ENCODE results near the gene CDH24. TPM values are rescaled to one million over a fixed set of nuclear protein-coding genes. Genes with fewer than 3 reads are reported as not detected.

The CDH24 gene
- total and polyA plus RNA-seq, 2 of the 4 experiments (the other 2 are of a cell fraction), result 3.9 to 24.4 TPM

GRCh38 chr14:23101986-23102625, 44.8 kb upstream of the CDH24 start:
- Histone ChIP-seq H3K4me1 (ENCODE audit: control insufficient read depth, insufficient read depth, low read length) (peaks cover 6% of the 10 kb centered on the region), H4K91ac (ENCODE audit: insufficient read depth, low read depth, low read length) (no peak overlapping the region; the same call in 1 of the 2 replicates), H3K4ac (ENCODE audit: low read depth, low read length) (no peak overlapping the region), H4K20me1 (ENCODE audit: insufficient read depth, low read length) (peaks cover 29% of the 10 kb centered on the region; the same call in 1 of the 2 replicates), H3K27me3 (ENCODE audit: control insufficient read depth, insufficient read depth, low read length) (no peaks in the 10 kb centered on the region), H2BK120ac (ENCODE audit: low read depth, low read length) (no peak overlapping the region), H2BK5ac (ENCODE audit: low read depth, low read length, poor library complexity, severe bottlenecking) (no peak overlapping the region), H2AK5ac (ENCODE audit: low read depth, low read length) (no peak overlapping the region; the same call in 1 of the 2 replicates), H3K9me3 (ENCODE audit: control insufficient read depth, insufficient read depth, low read length) (no peaks in the 10 kb centered on the region), H3K4me2 (ENCODE audit: low read depth, low read length) (no peak overlapping the region), H4K5ac (ENCODE audit: low read depth, low read length) (no peak overlapping the region), H3K36me3 (ENCODE audit: control insufficient read depth, insufficient read depth, low read length) (peaks cover 12% of the 10 kb centered on the region), H3K79me1 (ENCODE audit: low read depth in 1 of 2, low read length in 2 of 2) (peaks cover 15 to 41% of the 10 kb centered on the region in 2 experiments; a peak in 3 of 4 replicates), H3K27ac (ENCODE audit: insufficient read depth, low read length) (no peak overlapping the region), H3K14ac (replicated peaks; ENCODE audit: low read depth, low read length) (no peak overlapping the region), H4K8ac (ENCODE audit: low read depth in 2 of 2, low read length in 2 of 2) (no peak overlapping the region), H3K18ac (ENCODE audit: low read depth, low read length) (no peak overlapping the region), H3K9me1 (ENCODE audit: insufficient read depth, low read length) (peaks cover 11% of the 10 kb centered on the region), H2AK9ac (replicated peaks; ENCODE audit: low read depth, low read length, poor library complexity) (no peak overlapping the region), H3K56ac (ENCODE audit: extremely low read depth, insufficient read depth, low read length) (no peak overlapping the region), H3K9ac (ENCODE audit: low read depth, low read length) (no peak overlapping the region), H3K4me3 (ENCODE audit: insufficient read depth, low read depth, low read length) (no peak overlapping the region), H2AFZ (replicated peaks; ENCODE audit: low read length, poor library complexity) (no peak overlapping the region), H3K23ac (ENCODE audit: low read depth, low read length) (no peak overlapping the region), H2BK15ac (ENCODE audit: low read depth, low read length) (no peak overlapping the region), H2BK20ac (ENCODE audit: low read depth, low read length) (no peak overlapping the region)
- dilution Hi-C loops (cut with HindIII; ENCODE audit: low sequenced_read_pairs, unreplicated experiment) (no loop called here), intact Hi-C loops (cut with micrococcal nuclease) (no loop called here), in situ Hi-C loops (cut with MboI; ENCODE audit: low sequenced_read_pairs) (loop anchor here (5.0 kb wide), 1 partner anchor 35 kb away; no protein-coding TSS in a partner anchor)
- ChIA-PET POLR2A (ENCODE audit: unreplicated experiment) (interaction anchor here (0.5 kb wide), 1 partner anchor 1127 kb away, joined by 8 read pairs; no protein-coding TSS in a partner anchor), CTCF (no interaction called here)
- no peak for DNase-seq
- no TSS peak for BruUV-seq (replicated peaks)
- no peak for TF ChIP-seq MAFK (IDR thresholded peaks at IDR 0.05; ENCODE audit: low read depth, low read length)
- TF ChIP-seq FOS (IDR thresholded peaks at IDR 0.05; ENCODE audit: low read depth, low read length), result no peak
- no peak for TF ChIP-seq RFX5 (IDR thresholded peaks at IDR 0.05; ENCODE audit: low read depth, low read length)
- no peak for TF ChIP-seq USF2 (IDR thresholded peaks at IDR 0.05; ENCODE audit: low read depth, low read length)
- no peak for TF ChIP-seq SMC3 (IDR thresholded peaks at IDR 0.05; ENCODE audit: low read depth, low read length)
- no peak for TF ChIP-seq POLR2A (IDR thresholded peaks at IDR 0.05; ENCODE audit: low read depth, low read length)
- WGBS, 2 experiments (ENCODE audit: extremely low coverage in 2 of 2, insufficient read length in 1 of 2), result 100% methylated on average over 1 of the region's 10 CpGs; no CpG with 5 or more reads in 1 of the 2 experiments
- no peak for ATAC-seq (ENCODE audit: low read depth)

Measured in IMR-90 (cell line).